WTC11 (cell line): ENCODE results near the gene PRKAG2.

Experiments
- CTCF ChIP-seq: fragments of 200-600 bp; IDR thresholded peaks from 2 replicates; pipeline ENCODE4 v1.8.0; 2022; ENCODE audit warnings: antibody characterized with exemption
- FOXJ3 ChIP-seq: sonication (generic); formaldehyde crosslinking; IDR thresholded peaks from 2 replicates; pipeline ENCODE4 v1.9.0; 2021; ENCODE audit warnings: missing genetic modification reagents, mild to moderate bottlenecking, borderline replicate concordance

- TF ChIP-seq FOXJ3 = no peak
- no peak for TF ChIP-seq CTCF
Measured at GRCh38 chr7:151857866-151858450, 19.0 kb downstream of the PRKAG2 start.
